HG02678 (cell line): ENCODE measurements around the gene GORASP2.

Source experiments
- ATAC-seq: cut with Tn5 transposase; IDR thresholded peaks from one replicate; pipeline ENCODE4 v1.9.1; 2021; ENCODE audit warnings: mild to moderate bottlenecking, moderate library complexity; ENCODE audit not compliant: unreplicated experiment

GORASP2 gene

GRCh38 chr2:170991398-170992182 is 62.5 kb downstream of the GORASP2 start:
- ATAC-seq = no peak

- ATAC-seq = no peak
Observed at GRCh38 chr2:170996316-170996715, 67.3 kb downstream of the GORASP2 start.

GRCh38 chr2:170997893-170998597 is 69.0 kb downstream of the GORASP2 start:
- ATAC-seq = no peak

- ATAC-seq = no peak
Observed at GRCh38 chr2:170999654-171000053, 70.6 kb downstream of the GORASP2 start.

- no peak for ATAC-seq
Observed at GRCh38 chr2:171004363-171004762, 75.3 kb downstream of the GORASP2 start.

GRCh38 chr2:171004833-171005232 is 75.8 kb downstream of the GORASP2 start:
- ATAC-seq = no peak

- no peak for ATAC-seq
Observed at GRCh38 chr2:171008550-171009205, 79.6 kb downstream of the GORASP2 start.

GRCh38 chr2:171009386-171009785 is 80.3 kb downstream of the GORASP2 start:
- no peak for ATAC-seq

GRCh38 chr2:171013851-171014250 is 84.8 kb downstream of the GORASP2 start:
- ATAC-seq = no peak

GRCh38 chr2:171016125-171016524 is 87.1 kb downstream of the GORASP2 start:
- no peak for ATAC-seq
